GM04504 (cell line): ENCODE results near the gene APC2.

Source experiments
- DNase-seq: peaks from one replicate; pipeline ENCODE4 v3.0.0-alpha.2; 2012; ENCODE audit warnings: low read depth

The APC2 gene

GRCh38 chr19:1478934-1479707 is 29.2 kb downstream of the APC2 start, which contains the start of gene C19orf25:
TSS of gene C19orf25 (minus strand) at chr19:1479215. CDS start at chr19:1478903, 312 bp downstream.
- DNase-seq: peak; percentile 80

GRCh38 chr19:1481224-1481892 is 31.4 kb downstream of the APC2 start:
- no peak for DNase-seq

DNA sequence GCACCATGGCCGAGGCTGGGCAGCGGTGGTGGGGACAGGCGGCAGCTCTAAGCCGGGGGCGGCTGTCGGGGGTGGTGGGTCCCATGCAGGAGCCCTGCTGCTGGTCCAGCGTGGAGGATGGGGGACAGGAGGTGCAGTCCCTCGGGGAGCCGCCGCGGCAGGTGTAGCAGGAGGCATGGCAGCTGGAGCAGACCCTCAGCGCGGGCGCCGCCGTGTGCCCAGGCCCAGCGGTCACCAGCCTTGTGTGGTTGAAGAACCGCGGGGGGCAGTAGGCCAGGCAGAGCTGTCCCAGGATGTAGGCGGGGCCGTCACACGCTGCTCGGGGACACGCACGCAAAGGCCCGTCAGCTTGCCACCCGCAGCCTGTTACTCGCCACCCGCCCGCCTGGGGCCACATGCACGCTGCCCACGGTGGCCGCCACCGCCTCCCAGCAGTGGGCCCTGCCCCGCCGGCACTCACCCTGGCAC is 32.0 kb downstream of the APC2 start:
- DNase-seq: no peak

DNA sequence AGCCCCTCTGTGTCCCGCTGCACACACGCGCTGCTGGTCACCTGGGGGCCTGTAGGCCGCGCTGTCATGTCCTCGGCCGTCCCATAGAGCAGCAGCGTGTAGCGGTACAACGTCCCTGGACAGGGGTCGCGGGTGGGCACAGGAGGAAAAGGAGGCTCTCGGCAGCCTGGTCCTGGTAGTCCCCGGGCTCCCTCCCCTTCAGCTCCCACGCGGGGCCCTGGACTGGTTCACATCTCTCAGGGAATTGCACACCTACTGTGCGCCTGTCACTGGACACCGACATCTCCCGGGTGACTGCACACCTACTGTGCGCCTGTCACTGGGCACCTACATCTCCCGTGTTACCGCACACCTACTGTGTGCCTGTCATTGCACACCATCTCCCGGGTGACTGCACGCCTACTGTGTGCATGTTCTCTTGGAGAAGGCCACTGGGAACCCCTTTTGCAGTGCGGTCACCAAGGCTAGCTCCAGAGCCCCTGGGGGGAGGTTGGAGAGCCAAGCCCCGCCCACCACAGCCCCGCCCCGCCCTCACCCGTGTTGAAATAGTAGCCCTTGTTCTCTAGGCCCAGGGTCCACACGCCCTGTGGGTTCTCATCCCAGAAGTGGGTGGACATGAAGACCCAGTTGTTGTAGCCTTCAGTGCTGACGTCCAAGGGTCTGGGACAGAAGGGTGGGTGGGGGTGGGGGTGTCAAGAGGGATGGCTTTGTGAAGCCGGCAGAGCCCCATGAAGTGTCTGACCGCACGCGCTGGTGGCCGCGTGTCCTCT is 32.6 kb downstream of the APC2 start:
- no peak for DNase-seq

GRCh38 chr19:1483131-1483978 is 33.4 kb downstream of the APC2 start:
- no peak for DNase-seq

DNA sequence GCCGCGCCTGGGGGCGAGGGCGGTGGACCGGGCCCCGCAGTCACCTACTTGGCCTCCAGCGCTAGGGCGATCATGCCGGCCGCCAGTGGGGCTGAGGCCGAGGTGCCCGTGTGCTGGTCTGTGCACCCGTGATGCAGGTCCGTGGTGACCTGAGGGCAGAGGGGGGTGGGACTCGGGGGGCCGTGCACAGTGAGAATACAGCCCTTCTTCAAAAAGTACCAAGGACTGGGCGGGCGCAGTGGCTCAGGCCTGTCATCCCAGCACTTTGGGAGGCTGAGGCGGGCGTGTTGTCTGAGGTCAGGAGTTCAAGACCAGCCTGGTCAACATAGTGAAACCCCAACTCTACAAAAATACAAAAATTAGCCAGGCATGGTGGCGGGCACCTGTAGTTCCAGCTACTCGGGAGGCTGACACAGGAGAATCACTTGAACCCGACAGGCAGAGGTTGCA is 34.1 kb downstream of the APC2 start:
- DNase-seq: no peak

DNA sequence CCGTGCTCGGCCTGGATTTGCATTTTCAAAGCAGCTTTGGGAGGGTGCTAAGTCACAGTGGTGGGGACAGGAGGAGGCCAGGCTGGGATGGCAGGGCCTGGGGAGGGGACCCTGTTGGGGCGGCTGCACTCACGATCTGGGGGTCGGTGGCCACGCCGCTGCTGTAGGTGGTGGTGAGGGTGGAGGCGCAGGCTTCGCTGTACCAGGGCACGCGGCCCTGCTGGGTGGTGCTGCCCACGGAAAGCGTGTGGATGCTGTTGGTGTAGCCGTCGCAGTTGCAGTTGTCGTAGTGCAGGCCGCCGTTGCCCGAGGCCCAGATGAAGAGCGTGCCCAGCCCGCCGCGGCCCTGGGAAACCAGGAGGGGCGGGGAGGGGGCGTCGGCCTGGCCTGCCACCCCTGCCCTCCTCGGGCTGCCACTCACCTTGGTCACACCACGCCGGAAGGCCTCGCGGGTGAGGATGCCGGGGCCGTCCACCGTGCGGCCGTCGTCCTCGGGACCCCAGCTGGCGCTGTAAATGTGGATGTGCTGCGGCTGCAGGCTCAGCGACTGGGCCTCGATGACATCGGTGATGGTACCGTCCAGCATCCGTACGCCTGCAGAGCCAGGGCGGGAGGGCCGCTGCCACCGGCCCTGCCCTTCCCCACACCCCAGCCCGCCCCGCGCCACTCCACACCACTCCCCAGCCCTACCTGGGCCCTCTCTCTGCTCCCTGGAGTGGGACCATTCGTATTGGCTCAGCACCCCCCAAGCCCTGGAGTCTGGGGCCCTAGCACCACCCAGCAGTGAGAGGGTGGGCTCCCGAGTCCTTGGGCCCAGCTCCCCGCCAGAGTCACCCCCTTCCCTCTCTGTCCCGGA is 37.0 kb downstream of the APC2 start:
- no peak for DNase-seq

- DNase-seq: no peak
Measured at GRCh38 chr19:1487576-1488281, 37.8 kb downstream of the APC2 start.

- DNase-seq: no peak
Measured at GRCh38 chr19:1488282-1488601, 38.3 kb downstream of the APC2 start.

DNA sequence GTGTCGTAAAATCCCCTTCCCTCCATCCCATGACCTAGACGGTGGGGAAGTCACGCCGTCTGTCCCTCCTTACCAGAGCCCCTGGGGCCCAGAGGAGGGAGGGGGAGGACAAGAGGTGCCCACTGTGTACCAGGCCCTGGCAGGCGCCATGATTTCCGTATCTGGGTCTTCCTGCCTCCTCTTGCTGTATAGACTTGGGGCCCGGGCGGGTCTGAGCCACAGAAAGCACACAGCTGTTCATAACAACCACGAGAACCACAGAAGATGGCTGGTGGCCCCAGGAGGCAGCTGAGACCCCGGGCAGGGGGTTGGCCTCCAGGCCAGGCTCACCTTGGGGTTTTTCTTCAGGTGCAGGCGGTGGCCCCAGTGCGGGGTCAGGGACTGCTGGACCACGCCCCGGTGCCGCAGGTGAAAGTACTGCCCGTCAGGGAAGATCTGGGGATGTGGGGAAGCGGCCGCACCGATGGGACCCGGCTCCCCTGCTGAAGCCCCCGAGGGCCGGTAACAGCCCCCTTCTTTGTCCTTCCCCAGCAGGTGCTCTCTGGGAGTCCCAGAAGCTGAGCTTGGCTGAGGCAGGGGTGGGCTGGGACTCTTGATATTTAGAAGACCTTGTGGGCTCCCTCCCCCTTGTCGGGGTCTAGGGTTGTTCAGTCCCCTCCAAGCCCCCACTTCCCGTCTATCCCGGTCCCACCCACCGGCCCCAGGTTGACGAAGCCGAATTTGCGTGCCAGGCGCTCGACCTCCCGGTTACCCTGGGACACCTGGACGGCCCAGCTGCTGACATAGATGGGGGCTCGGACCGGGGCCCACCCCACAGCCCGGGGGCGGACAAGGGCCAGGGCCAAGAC is 39.8 kb downstream of the APC2 start:
- no peak for DNase-seq

GRCh38 chr19:1490311-1491113 is 40.6 kb downstream of the APC2 start, which contains the start of gene PCSK4:
TSS of gene PCSK4 (minus strand) at chr19:1490350. CDS start at chr19:1490346, 4 bp downstream.
- peak; percentile 98 for DNase-seq

DNA sequence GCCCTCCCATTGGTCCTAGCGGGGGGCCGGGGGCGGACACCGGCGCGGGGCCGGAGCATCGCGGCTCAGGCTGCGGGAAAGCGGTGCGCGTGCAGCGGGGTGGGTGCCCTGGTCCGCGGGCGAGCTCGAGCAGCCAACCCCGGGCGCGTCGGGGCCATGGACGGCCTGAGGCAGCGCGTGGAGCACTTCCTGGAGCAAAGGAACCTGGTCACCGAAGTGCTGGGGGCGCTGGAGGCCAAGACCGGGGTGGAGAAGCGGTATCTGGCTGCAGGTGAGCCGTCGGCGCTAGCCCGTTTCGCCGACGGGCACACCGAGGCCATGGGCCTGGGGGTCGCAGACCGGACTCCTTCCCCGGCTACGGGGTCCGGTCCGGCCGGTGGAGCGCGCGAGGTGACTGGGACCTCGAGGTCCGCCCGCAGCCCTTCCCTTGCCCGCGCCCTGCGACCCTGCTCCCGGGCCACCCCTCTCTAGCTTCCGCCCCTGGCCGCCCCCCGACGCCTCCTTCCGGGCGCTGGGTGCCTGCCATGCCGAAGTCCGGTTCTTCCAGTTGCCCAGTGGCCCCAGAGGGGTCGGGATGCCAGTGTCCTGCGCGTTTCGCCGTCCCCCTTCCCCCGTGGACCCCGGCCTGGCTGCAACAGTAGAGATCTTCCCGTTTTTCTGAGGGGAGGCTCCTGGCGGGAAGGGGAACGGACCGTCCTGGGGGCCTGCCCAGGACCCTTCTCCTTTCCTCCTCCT is 41.4 kb downstream of the APC2 start, which contains the start of gene REEP6:
Gene REEP6 (plus strand): TSS at position 68 of the 735 bp plus-strand sequence. CDS start 89 bp downstream, at position 157.
- DNase-seq: no peak

DNA sequence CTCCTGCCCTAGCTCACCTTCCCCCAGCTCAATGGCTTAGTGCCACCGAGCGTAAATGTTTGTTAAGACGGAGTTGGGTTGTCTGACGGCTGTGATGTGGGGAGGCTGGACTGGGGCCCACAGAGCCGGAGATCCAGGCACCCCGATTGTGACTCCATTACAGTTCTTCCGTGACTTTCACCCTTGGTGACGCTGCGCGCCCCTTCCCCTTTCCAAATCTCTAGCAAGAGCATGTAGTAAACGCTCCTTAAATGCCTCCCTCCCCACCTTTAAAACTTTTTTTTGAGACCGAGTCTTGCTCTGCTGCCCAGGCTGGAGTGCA is 41.9 kb downstream of the APC2 start:
- no peak for DNase-seq

GRCh38 chr19:1492474-1493006 is 42.6 kb downstream of the APC2 start:
- DNase-seq: no peak

GRCh38 chr19:1494115-1494815 is 44.3 kb downstream of the APC2 start:
- no peak for DNase-seq

GRCh38 chr19:1495051-1495798 is 45.3 kb downstream of the APC2 start:
- DNase-seq: no peak
